Right lobe of liver (tissue), 4 donors: ENCODE results near the gene MFSD11.

ENCODE experiments used
- POLR2A ChIP-seq: fragments of 450-650 bp; IDR thresholded peaks from one replicate; pipeline ENCODE4 v1.6.1; 2017; ENCODE audit warnings: antibody characterized with exemption, mild to moderate bottlenecking
- TF ChIP-seq, protein P1 (sequence below), 4 donors: fragments of 200-600 bp in 3 of 4; fragments of 450-650 bp in 1 of 4; IDR thresholded peaks; one replicate each; pipeline versions ENCODE4 v1.5.1 to v1.8.0; 2016 to 2022; ENCODE audit warnings: antibody characterized with exemption in 4 of 4, mild to moderate bottlenecking in 2 of 4
- donor health status: DM: no; HTN: no; CAD: no.
- donor health status: DM: no; HTN: no; CAD: no.
- donor health status: DM: no; HTN: yes; CAD: no.

DNA sequence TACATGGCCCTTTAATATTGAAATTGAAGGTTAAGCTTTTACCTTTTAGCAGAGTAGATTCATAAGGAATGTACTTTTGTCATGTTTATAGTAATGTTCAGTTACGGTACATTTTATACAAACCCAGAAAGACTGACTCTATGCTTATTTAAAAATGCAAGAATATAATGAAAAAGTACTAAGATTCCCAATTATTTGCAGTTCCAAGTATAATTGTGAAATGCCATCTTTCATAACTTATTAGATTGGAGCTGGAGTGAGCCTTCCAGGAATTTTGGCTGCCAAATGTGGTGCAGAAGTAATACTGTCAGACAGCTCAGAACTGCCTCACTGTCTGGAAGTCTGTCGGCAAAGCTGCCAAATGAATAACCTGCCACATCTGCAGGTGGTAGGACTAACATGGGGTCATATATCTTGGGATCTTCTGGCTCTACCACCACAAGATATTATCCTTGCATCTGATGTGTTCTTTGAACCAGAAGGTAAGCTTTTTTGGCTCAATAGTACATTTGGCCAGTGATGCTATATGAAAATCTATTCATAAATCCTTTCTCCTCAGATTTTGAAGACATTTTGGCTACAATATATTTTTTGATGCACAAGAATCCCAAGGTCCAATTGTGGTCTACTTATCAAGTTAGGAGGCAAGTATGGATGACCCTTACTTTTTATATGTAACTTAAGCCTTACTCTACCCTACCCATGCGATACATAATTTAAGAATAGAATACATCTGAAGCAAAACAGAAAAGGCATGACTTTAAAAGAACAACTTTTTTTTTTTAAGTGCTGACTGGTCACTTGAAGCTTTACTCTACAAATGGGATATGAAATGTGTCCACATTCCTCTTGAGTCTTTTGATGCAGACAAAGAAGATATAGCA is 4.9 kb upstream of the MFSD11 start:
- TF ChIP-seq, protein P1, sequence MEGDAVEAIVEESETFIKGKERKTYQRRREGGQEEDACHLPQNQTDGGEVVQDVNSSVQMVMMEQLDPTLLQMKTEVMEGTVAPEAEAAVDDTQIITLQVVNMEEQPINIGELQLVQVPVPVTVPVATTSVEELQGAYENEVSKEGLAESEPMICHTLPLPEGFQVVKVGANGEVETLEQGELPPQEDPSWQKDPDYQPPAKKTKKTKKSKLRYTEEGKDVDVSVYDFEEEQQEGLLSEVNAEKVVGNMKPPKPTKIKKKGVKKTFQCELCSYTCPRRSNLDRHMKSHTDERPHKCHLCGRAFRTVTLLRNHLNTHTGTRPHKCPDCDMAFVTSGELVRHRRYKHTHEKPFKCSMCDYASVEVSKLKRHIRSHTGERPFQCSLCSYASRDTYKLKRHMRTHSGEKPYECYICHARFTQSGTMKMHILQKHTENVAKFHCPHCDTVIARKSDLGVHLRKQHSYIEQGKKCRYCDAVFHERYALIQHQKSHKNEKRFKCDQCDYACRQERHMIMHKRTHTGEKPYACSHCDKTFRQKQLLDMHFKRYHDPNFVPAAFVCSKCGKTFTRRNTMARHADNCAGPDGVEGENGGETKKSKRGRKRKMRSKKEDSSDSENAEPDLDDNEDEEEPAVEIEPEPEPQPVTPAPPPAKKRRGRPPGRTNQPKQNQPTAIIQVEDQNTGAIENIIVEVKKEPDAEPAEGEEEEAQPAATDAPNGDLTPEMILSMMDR (IDR thresholded peaks at IDR 0.05) = no peak
- no peak for TF ChIP-seq POLR2A
